Keratinocyte (primary cell): ENCODE measurements around the gene PARD3. TPM values are rescaled to one million over a fixed set of nuclear protein-coding genes. Genes with fewer than 3 reads are reported as not detected.

ENCODE experiments used
- DNase-seq: peaks from one replicate; pipeline ENCODE4 v3.0.0-alpha.2; 2011; ENCODE audit warnings: low read depth, missing footprints, low spot score
- FAIRE-seq: peaks from 2 replicates; lab custom pipeline; 2011; peaks lifted over from hg19 to GRCh38; lab: Jason Lieb, UNC
- H2AFZ ChIP-seq: 2 replicates; pipeline ENCODE4 v1.6.0; 2012; ENCODE audit warnings: low read length, control low read depth, inconsistent platforms; ENCODE audit not compliant: control insufficient read depth
- H3K27ac ChIP-seq: 2 replicates; pipeline ENCODE4 v1.5.1; 2011; ENCODE audit warnings: low read length; ENCODE audit not compliant: control insufficient read depth, insufficient read depth
- H3K27me3 ChIP-seq: 3 replicates; pipeline ENCODE4 v1.6.0; 2011; ENCODE audit warnings: low read length; ENCODE audit not compliant: control insufficient read depth, insufficient read depth; ENCODE audit errors: extremely low read depth
- H3K36me3 ChIP-seq, 2 experiments: 2 replicates in 1 of 2; 3 replicates in 1 of 2; pipeline ENCODE4 v1.5.1; 2011; ENCODE audit warnings: low read length in 2 of 2, mild to moderate bottlenecking in 1 of 2; ENCODE audit not compliant: control insufficient read depth in 2 of 2, insufficient read depth in 2 of 2; ENCODE audit errors: extremely low read depth in 1 of 2
- H3K4me1 ChIP-seq: 3 replicates; pipeline ENCODE4 v1.5.1; 2011; ENCODE audit warnings: low read length; ENCODE audit not compliant: control insufficient read depth, insufficient read depth; ENCODE audit errors: extremely low read depth
- H3K4me2 ChIP-seq: 3 replicates; pipeline ENCODE4 v1.6.0; 2011; ENCODE audit warnings: low read depth, low read length; ENCODE audit not compliant: control insufficient read depth, insufficient read depth; ENCODE audit errors: extremely low read depth
- H3K4me3 ChIP-seq, 3 experiments: fragments of 200-600 bp in 1 of 3; sonication (generic) in 1 of 3; 2 replicates in 2 of 3; 3 replicates in 1 of 3; pipeline ENCODE4 v1.5.1; 2011 to 2016; ENCODE audit warnings: low read length in 3 of 3, mild to moderate bottlenecking in 3 of 3, control low read depth in 2 of 3, inconsistent platforms in 1 of 3, low read depth in 1 of 3, mixed read lengths in 1 of 3, mixed run types in 1 of 3, moderate library complexity in 1 of 3; ENCODE audit not compliant: control insufficient read depth in 2 of 3, insufficient read depth in 2 of 3; ENCODE audit errors: extremely low read depth in 1 of 3
- H3K79me2 ChIP-seq: 2 replicates; pipeline ENCODE4 v1.6.0; 2012; ENCODE audit warnings: low read length; ENCODE audit not compliant: control insufficient read depth, insufficient read depth
- H3K9ac ChIP-seq: 3 replicates; pipeline ENCODE4 v1.6.0; 2011; ENCODE audit warnings: low read length; ENCODE audit not compliant: control insufficient read depth, insufficient read depth; ENCODE audit errors: extremely low read depth
- H3K9me1 ChIP-seq: 3 replicates; pipeline ENCODE4 v1.6.0; 2011; ENCODE audit warnings: low read length; ENCODE audit not compliant: control insufficient read depth, insufficient read depth; ENCODE audit errors: extremely low read depth
- H3K9me3 ChIP-seq: 2 replicates; pipeline ENCODE4 v1.5.1; 2012; ENCODE audit warnings: low read depth, low read length; ENCODE audit not compliant: control insufficient read depth
- H4K20me1 ChIP-seq: 3 replicates; pipeline ENCODE4 v1.6.0; 2011; ENCODE audit warnings: low read length; ENCODE audit not compliant: control insufficient read depth, insufficient read depth; ENCODE audit errors: extremely low read depth
- CTCF ChIP-seq, 3 experiments: IDR thresholded peaks in 1 of 3; conservative IDR thresholded peaks in 1 of 3; optimal IDR thresholded peaks in 1 of 3; 2 replicates in 2 of 3; 3 replicates in 1 of 3; pipeline versions ENCODE3 to v1.5.1; 2011; ENCODE audit warnings: low read length in 3 of 3, mild to moderate bottlenecking in 3 of 3, moderate library complexity in 2 of 3, control low read depth in 1 of 3, inconsistent platforms in 1 of 3; ENCODE audit not compliant: insufficient read depth in 2 of 3; ENCODE audit errors: extremely low read depth in 1 of 3
- EZH2 ChIP-seq: IDR thresholded peaks from one replicate; pipeline ENCODE4 v1.6.1; 2012; ENCODE audit warnings: inconsistent platforms, mild to moderate bottlenecking, low read length, moderate library complexity
- dilution Hi-C: fragments of 300-500 bp; cut with MboI; formaldehyde crosslinking; loops from one replicate; pipeline ENCODE4 v1.7.0; 2020; ENCODE audit warnings: low sequenced_read_pairs; ENCODE audit not compliant: extremely low pct_ligation_motif_present
- polyA plus RNA-seq, 5 experiments: library from polyadenylated mRNA; depleted of rRNA in 3 of 5; stranded (reverse) in 3 of 5; stranded (forward) in 1 of 5; unstranded in 1 of 5; fragments of >200 nt; gene quantifications; 1 replicate in 1 of 5; 2 replicates in 3 of 5; 3 replicates in 1 of 5; pipeline versions ENCODE4 v1.2.1 to v1.2.3, GENCODE V29; 2011 to 2012; ENCODE audit warnings: missing spikeins in 2 of 5, low read depth in 1 of 5, low replicate concordance in 1 of 5

Gene PARD3
- polyA plus RNA-seq, 1 donor (not counting 4 experiments of a cell fraction or from before 2014, with no cell fraction given) = 46.4 TPM

GRCh38 chr10:34480345-34480744 lies 334.8 kb downstream of the PARD3 start:
- TF ChIP-seq EZH2 (no peak), CTCF (optimal IDR thresholded peaks at IDR 0.05 in 1 of 3, IDR thresholded peaks at IDR 0.05 in 1 of 3, conservative IDR thresholded peaks at IDR 0.05 in 1 of 3; ENCODE audit: extremely low read depth in 1 of 3, insufficient read depth in 2 of 3, low read length in 3 of 3) (no peak)
- Histone ChIP-seq H3K9me3 (no peaks in the 10 kb centered on the region), H4K20me1 (no peaks in the 10 kb centered on the region), H3K9me1 (no peaks in the 10 kb centered on the region), H3K4me3 (no peak overlapping the region), H3K4me2 (no peak overlapping the region), H3K27ac (no peak overlapping the region), H3K9ac (no peak overlapping the region), H3K79me2 (peaks cover 2% of the 10 kb centered on the region), H3K27me3 (no peaks in the 10 kb centered on the region), H2AFZ (no peak overlapping the region), H3K36me3 (no peaks in the 10 kb centered on the region), H3K4me1 (peaks cover 4% of the 10 kb centered on the region)
- dilution Hi-C loops = no loop called here
- no peak for FAIRE-seq
- no peak for DNase-seq

- no peak for FAIRE-seq
- H3K9ac ChIP-seq = no peak overlapping the region
- DNase-seq = no peak
- dilution Hi-C loops = no loop called here
- no peaks in the 10 kb centered on the region for H3K9me1 ChIP-seq
- H3K4me2 ChIP-seq = no peak overlapping the region
- H4K20me1 ChIP-seq = no peaks in the 10 kb centered on the region
- H3K4me1 ChIP-seq = peaks cover 4% of the 10 kb centered on the region
- no peak for TF ChIP-seq CTCF (optimal IDR thresholded peaks at IDR 0.05 in 1 of 3, IDR thresholded peaks at IDR 0.05 in 1 of 3, conservative IDR thresholded peaks at IDR 0.05 in 1 of 3; ENCODE audit: extremely low read depth in 1 of 3, insufficient read depth in 2 of 3, low read length in 3 of 3)
- TF ChIP-seq EZH2 = no peak
- no peak overlapping the region for H2AFZ ChIP-seq
- H3K4me3 ChIP-seq = no peak overlapping the region
- H3K79me2 ChIP-seq = peaks cover 2% of the 10 kb centered on the region
- H3K36me3 ChIP-seq = no peaks in the 10 kb centered on the region
- H3K9me3 ChIP-seq = no peaks in the 10 kb centered on the region
- no peak overlapping the region for H3K27ac ChIP-seq
- H3K27me3 ChIP-seq = no peaks in the 10 kb centered on the region
Measured at GRCh38 chr10:34479520-34480179, 335.4 kb downstream of the PARD3 start.
